K562 (cell line): ENCODE measurements around the gene NRP1. TPM values are rescaled to one million over a fixed set of nuclear protein-coding genes. Genes with fewer than 3 reads are reported as not detected.

ENCODE experiments used
- ATAC-seq: fragments of 200-7000 bp; cut with Tn5 transposase; 3 replicates; pipeline ENCODE4 v1.9.1; 2020; ENCODE audit warnings: moderate library complexity
- BruUV-seq: library from RNA; stranded (reverse); fragments of 400-500 nt; replicated peaks from 2 replicates; lab custom pipeline; 2021; lab: Mats Ljungman, UMichigan
- CTCF ChIA-PET: fragments of 300-600 bp; formaldehyde crosslinking; extraction: SDS; loops from one replicate; lab custom pipeline; 2021; ENCODE audit warnings: low intra/inter-chr PET ratio; lab: Yijun Ruan, JAX
- POLR2A ChIA-PET: fragments of 300-600, 350-650 bp; sonication (Branson Sonifier 250); formaldehyde crosslinking; extraction: SDS; loops from one replicate; lab custom pipeline; 2021; ENCODE audit warnings: antibody characterized with exemption, inconsistent platforms; lab: Yijun Ruan, JAX
- DNase-seq, 4 experiments: peaks; one replicate each; pipeline versions ENCODE4 v3.0.0 to v3.0.0-alpha.2; 2011 to 2018; ENCODE audit warnings: low spot score in 3 of 4, mixed read lengths in 3 of 4; ENCODE audit errors: extremely low read depth in 1 of 4
- FAIRE-seq: peaks from 2 replicates; lab custom pipeline; 2011; peaks lifted over from hg19 to GRCh38; lab: Jason Lieb, UNC
- H2AFZ ChIP-seq: 2 replicates; pipeline ENCODE4 v1.6.0; 2011; ENCODE audit warnings: low read depth, low read length, control low read depth, inconsistent platforms
- H3K27ac ChIP-seq: fragments of 200-600 bp; 3 replicates; pipeline ENCODE4 v1.8.0; 2011; ENCODE audit warnings: low read depth, mild to moderate bottlenecking, control low read depth, inconsistent platforms, low read length, moderate library complexity, mixed read lengths; ENCODE audit errors: extremely low read depth
- H3K27me3 ChIP-seq, 2 experiments: fragments of 300-600 bp in 1 of 2; 2 replicates in 1 of 2; 3 replicates in 1 of 2; pipeline versions ENCODE4 v1.6.0 to v1.8.0; 2011; ENCODE audit warnings: inconsistent platforms in 2 of 2, low read length in 2 of 2, mild to moderate bottlenecking in 1 of 2, mixed read lengths in 1 of 2, moderate library complexity in 1 of 2; ENCODE audit not compliant: control insufficient read depth in 2 of 2, insufficient read depth in 2 of 2
- H3K36me3 ChIP-seq: fragments of 300-600 bp; 3 replicates; pipeline ENCODE4 v1.8.0; 2011; ENCODE audit warnings: mild to moderate bottlenecking, low read length, inconsistent platforms; ENCODE audit not compliant: control insufficient read depth, insufficient read depth
- H3K4me1 ChIP-seq, 2 experiments: fragments of 200-600 bp in 1 of 2; replicated peaks in 1 of 2; 2 replicates in 1 of 2; 3 replicates in 1 of 2; pipeline versions ENCODE4 v1.5.1 to v1.8.0; 2011; ENCODE audit warnings: inconsistent platforms in 2 of 2, low read length in 2 of 2, mild to moderate bottlenecking in 1 of 2, mixed read lengths in 1 of 2, moderate library complexity in 1 of 2; ENCODE audit not compliant: control insufficient read depth in 2 of 2, insufficient read depth in 2 of 2
- H3K4me2 ChIP-seq: 2 replicates; pipeline ENCODE4 v1.6.1; 2011; ENCODE audit warnings: low read length, control low read depth, inconsistent platforms, mixed read lengths; ENCODE audit not compliant: insufficient read depth
- H3K4me3 ChIP-seq: fragments of 200-600 bp; sonication (generic), shearing (Covaris generic); 2 replicates; pipeline ENCODE4 v1.5.1; 2016; ENCODE audit warnings: control low read depth, inconsistent platforms
- H3K79me2 ChIP-seq: fragments of 200-600 bp; 3 replicates; pipeline ENCODE4 v1.8.0; 2011; ENCODE audit warnings: low read length, inconsistent platforms; ENCODE audit not compliant: control insufficient read depth, insufficient read depth
- H3K9ac ChIP-seq, 2 experiments: 2 replicates each; pipeline versions ENCODE4 v1.6.0 to v1.6.1; 2011; ENCODE audit warnings: low read depth in 2 of 2, low read length in 2 of 2, control low read depth in 1 of 2, inconsistent platforms in 1 of 2, mild to moderate bottlenecking in 1 of 2, mixed read lengths in 1 of 2; ENCODE audit not compliant: insufficient read depth in 1 of 2
- H3K9me1 ChIP-seq: one replicate; pipeline ENCODE4 v1.6.0; 2011; ENCODE audit warnings: inconsistent platforms, mild to moderate bottlenecking, low read length, moderate library complexity; ENCODE audit not compliant: control insufficient read depth, insufficient read depth
- H3K9me3 ChIP-seq: replicated peaks from 2 replicates; pipeline ENCODE4 v1.5.1; 2011; ENCODE audit warnings: low read depth, low read length, inconsistent platforms; ENCODE audit not compliant: control insufficient read depth, insufficient read depth
- H4K20me1 ChIP-seq: replicated peaks from 2 replicates; pipeline ENCODE4 v1.6.1; 2011; ENCODE audit warnings: low read length, inconsistent platforms, mixed read lengths; ENCODE audit not compliant: control insufficient read depth, insufficient read depth
- CC2D1A ChIP-seq: fragments of 450-650 bp; IDR thresholded peaks from 2 replicates; pipeline ENCODE4 v1.6.1; 2017; ENCODE audit warnings: mild to moderate bottlenecking
- CREB3L1 ChIP-seq: fragments of 450-650 bp; IDR thresholded peaks from 2 replicates; pipeline ENCODE4 v1.6.1; 2014; ENCODE audit warnings: low read depth, mild to moderate bottlenecking, moderate library complexity, borderline replicate concordance
- KLF1 ChIP-seq: fragments of 450-650 bp; IDR thresholded peaks from 2 replicates; pipeline ENCODE4 v1.6.1; 2016; ENCODE audit warnings: missing genetic modification characterization, missing compliant biosample characterization
- NFXL1 ChIP-seq: fragments of 450-650 bp; formaldehyde crosslinking; IDR thresholded peaks from 2 replicates; pipeline ENCODE4 v1.4.0; 2021; ENCODE audit warnings: mild to moderate bottlenecking
- SIN3B ChIP-seq: fragments of 450-650 bp; IDR thresholded peaks from 2 replicates; pipeline ENCODE4 v1.6.1; 2017; ENCODE audit warnings: low read depth, mild to moderate bottlenecking, moderate library complexity
- SREBF1 ChIP-seq: fragments of 150-350 bp; IDR thresholded peaks from 2 replicates; pipeline ENCODE4 v1.6.1; 2014; ENCODE audit warnings: antibody characterized with exemption, low read depth, low read length, borderline replicate concordance
- TFAP4 ChIP-seq: sonication (generic); formaldehyde crosslinking; IDR thresholded peaks from 2 replicates; pipeline ENCODE4 v1.8.0; 2022; ENCODE audit warnings: missing genetic modification reagents, mild to moderate bottlenecking, moderate library complexity, borderline replicate concordance
- XRCC3 ChIP-seq: fragments of 450-650 bp; IDR thresholded peaks from 2 replicates; pipeline ENCODE4 v1.6.1; 2017; ENCODE audit warnings: mild to moderate bottlenecking, moderate library complexity
- WGBS: fragments of 100-300 bp; shearing (Covaris generic); methylation state at CpG from one replicate; pipeline ENCODE4 v1.1.6; 2016; ENCODE audit warnings: low coverage, mixed read lengths; ENCODE audit not compliant: insufficient coverage; ENCODE audit errors: missing lambda C conversion rate; 5-methylcytosine and 5-hydroxymethylcytosine counted together
- in situ Hi-C: fragments of 300-500 bp; cut with MboI; formaldehyde crosslinking; loops from 4 replicates; pipeline ENCODE4 v1.15.0; 2018; ENCODE audit warnings: inconsistent platforms, mixed read lengths
- intact Hi-C: fragments of 100-400 bp; cut with micrococcal nuclease; formaldehyde crosslinking; loops from 2 replicates; pipeline ENCODE4 v1.14.2; 2022
- polyA plus RNA-seq, 8 experiments: library from polyadenylated mRNA; depleted of rRNA in 4 of 8; stranded (reverse) in 5 of 8; unstranded in 3 of 8; fragments of >200 nt; fragmentation: Nextera tagmentation in 2 of 8; fragmentation: Illumina TruSeq in 1 of 8; extraction: Ambion mirVana in 2 of 8; extraction: Trizol in 1 of 8; gene quantifications; 2 replicates each; pipeline versions ENCODE4 v1.2.1 to v1.2.3, GENCODE V29; 2011 to 2014; ENCODE audit warnings: inconsistent platforms in 1 of 8, missing spikeins in 1 of 8
- total RNA-seq, 7 experiments: library from RNA; depleted of rRNA in 6 of 7; stranded (reverse); fragments of >200 nt in 6 of 7; fragmentation: Illumina TruSeq in 2 of 7; extraction: Trizol in 2 of 7; gene quantifications; 2 replicates each; pipeline versions ENCODE4 v1.2.1 to v1.2.3, GENCODE V29; 2011 to 2021; ENCODE audit warnings: low replicate concordance in 1 of 7

The NRP1 gene
- total and polyA plus RNA-seq, 9 of the 15 experiments (the other 6 are each of a cell fraction or from before 2014, with no cell fraction given) = 0.01 to 0.38 (median 0.04) TPM; not detected in 5

GRCh38 chr10:33331379-33331694, 3.1 kb downstream of the NRP1 start:
- WGBS = 0% methylated on average over 2 of the region's 2 CpGs
- BruUV-seq = no TSS peak
- H3K36me3 ChIP-seq = no peaks in the 10 kb centered on the region
- ATAC-seq (no peak), FAIRE-seq (no peak), DNase-seq (no peak)
- H3K27ac ChIP-seq = no peak overlapping the region
- no peaks in the 10 kb centered on the region for H3K9me3 ChIP-seq
- H4K20me1 ChIP-seq = no peaks in the 10 kb centered on the region
- H3K9ac ChIP-seq = no peak overlapping the region
- H3K4me3 ChIP-seq = no peak overlapping the region
- no peaks in the 10 kb centered on the region for H3K79me2 ChIP-seq
- H3K4me1 ChIP-seq = peaks cover 0 to 11% of the 10 kb centered on the region in 2 experiments; a peak in 2 of 5 replicates
- H3K27me3 ChIP-seq = peaks cover 6 to 25% of the 10 kb centered on the region in 2 experiments; a peak in 3 of 5 replicates
- no peak overlapping the region for H2AFZ ChIP-seq
- H3K9me1 ChIP-seq = no peaks in the 10 kb centered on the region
- ChIA-PET CTCF (interaction anchor here (1.5 kb wide), 1 partner anchor 1307 kb away, joined by 12 read pairs; no protein-coding TSS in a partner anchor), POLR2A (no interaction called here)
- no peak overlapping the region for H3K4me2 ChIP-seq
- intact Hi-C loops (loop anchor here (2.0 kb wide), 1 partner anchor 1305 kb away; no protein-coding TSS in a partner anchor), in situ Hi-C loops (loop anchor here (10.0 to 25.0 kb wide), 2 partner anchors 1181 to 1303 kb away; no protein-coding TSS in a partner anchor)
- no peak for TF ChIP-seq CC2D1A
- no peak for TF ChIP-seq NFXL1
- TF ChIP-seq TFAP4 = no peak
- TF ChIP-seq KLF1 (tag) = no peak
- TF ChIP-seq SREBF1 = no peak
- no peak for TF ChIP-seq CREB3L1
- TF ChIP-seq SIN3B = no peak
- no peak for TF ChIP-seq XRCC3
